HepG2 (cell line): ENCODE results near the gene PCYT2. TPM values are rescaled to one million over a fixed set of nuclear protein-coding genes. Genes with fewer than 3 reads are reported as not detected.

Experiments
- ATAC-seq: fragments of 200-7000 bp; cut with Tn5 transposase; 3 replicates; pipeline ENCODE4 v1.9.1; 2020; ENCODE audit warnings: mild to moderate bottlenecking, moderate library complexity
- Bru-seq: library from RNA; stranded (reverse); fragments of 400-500 nt; gene quantifications from one replicate; lab custom pipeline; 2021; lab: Mats Ljungman, UMichigan
- BruChase-seq, 2 experiments: library from RNA; stranded (reverse); fragments of 400-500 nt; gene quantifications; one replicate each; lab custom pipeline; 2021; lab: Mats Ljungman, UMichigan
- BruUV-seq: library from RNA; stranded (reverse); fragments of 400-500 nt; replicated peaks from 2 replicates; lab custom pipeline; 2021; lab: Mats Ljungman, UMichigan
- CTCF ChIA-PET: fragments of 300-600 bp; formaldehyde crosslinking; extraction: SDS; loops from one replicate; lab custom pipeline; 2021; ENCODE audit warnings: low total read pairs, inconsistent platforms, low intra/inter-chr PET ratio; lab: Yijun Ruan, JAX
- POLR2A ChIA-PET: fragments of 350-600 bp; sonication (Branson Sonifier 250); formaldehyde crosslinking; loops from one replicate; lab custom pipeline; 2020; ENCODE audit warnings: antibody characterized with exemption, inconsistent platforms; lab: Yijun Ruan, JAX
- DNase-seq: peaks from one replicate; pipeline ENCODE4 v3.0.0-alpha.2; 2015; ENCODE audit warnings: low spot score
- FAIRE-seq: peaks from 3 replicates; lab custom pipeline; 2011; peaks lifted over from hg19 to GRCh38; lab: Jason Lieb, UNC
- H2AFZ ChIP-seq: one replicate; pipeline ENCODE4 v1.6.1; 2011; ENCODE audit warnings: low read length, inconsistent platforms
- H3K27ac ChIP-seq: fragments of 300-600 bp; 3 replicates; pipeline ENCODE4 v1.8.0; 2011; ENCODE audit warnings: mixed run types, mild to moderate bottlenecking, mixed read lengths, low read length, inconsistent platforms; ENCODE audit not compliant: insufficient read depth; ENCODE audit errors: extremely low read length
- H3K27me3 ChIP-seq, 2 experiments: fragments of 200-600 bp in 1 of 2; 2 replicates in 1 of 2; 3 replicates in 1 of 2; pipeline versions ENCODE4 v1.6.0 to v1.8.0; 2011; ENCODE audit warnings: low read length in 2 of 2, mild to moderate bottlenecking in 2 of 2, moderate library complexity in 2 of 2, inconsistent platforms in 1 of 2; ENCODE audit not compliant: insufficient read depth in 2 of 2, control insufficient read depth in 1 of 2
- H3K36me3 ChIP-seq, 2 experiments: fragments of 200-600 bp in 1 of 2; replicated peaks in 1 of 2; 2 replicates in 1 of 2; 3 replicates in 1 of 2; pipeline versions ENCODE4 v1.5.1 to v1.8.0; 2011; ENCODE audit warnings: low read length in 2 of 2, inconsistent platforms in 1 of 2; ENCODE audit not compliant: insufficient read depth in 2 of 2, control insufficient read depth in 1 of 2
- H3K4me1 ChIP-seq: 2 replicates; pipeline ENCODE4 v1.5.1; 2012; ENCODE audit warnings: low read length, inconsistent platforms; ENCODE audit not compliant: insufficient read depth
- H3K4me2 ChIP-seq: 2 replicates; pipeline ENCODE4 v1.6.0; 2011; ENCODE audit warnings: low read depth, low read length, inconsistent platforms
- H3K4me3 ChIP-seq, 3 experiments: fragments of 200-600 bp in 1 of 3; sonication (generic), shearing (Covaris generic) in 1 of 3; replicated peaks in 1 of 3; 2 replicates each; pipeline ENCODE4 v1.5.1; 2011 to 2016; ENCODE audit warnings: low read length in 3 of 3, inconsistent platforms in 2 of 3, low read depth in 2 of 3, mild to moderate bottlenecking in 2 of 3, control low read depth in 1 of 3, mixed read lengths in 1 of 3; ENCODE audit not compliant: insufficient read depth in 1 of 3
- H3K79me2 ChIP-seq: one replicate; pipeline ENCODE4 v1.6.1; 2011; ENCODE audit warnings: low read length, inconsistent platforms; ENCODE audit not compliant: insufficient read depth
- H3K9ac ChIP-seq: 2 replicates; pipeline ENCODE4 v1.6.0; 2011; ENCODE audit warnings: mild to moderate bottlenecking, low read depth, low read length, inconsistent platforms; ENCODE audit not compliant: insufficient read depth
- H3K9me3 ChIP-seq: 2 replicates; pipeline ENCODE4 v1.5.1; 2012; ENCODE audit warnings: mild to moderate bottlenecking, low read length
- H4K20me1 ChIP-seq: 2 replicates; pipeline ENCODE4 v1.6.0; 2011; ENCODE audit warnings: inconsistent platforms, mild to moderate bottlenecking, low read length, moderate library complexity; ENCODE audit not compliant: insufficient read depth
- ARNT2 ChIP-seq: sonication (generic); formaldehyde crosslinking; IDR thresholded peaks from 2 replicates; pipeline ENCODE4 v1.8.0; 2022; ENCODE audit warnings: mild to moderate bottlenecking, low read depth, missing genetic modification reagents, moderate library complexity
- CENPBD1 ChIP-seq: sonication (generic); formaldehyde crosslinking; IDR thresholded peaks from 2 replicates; pipeline ENCODE4 v1.8.0; 2022; ENCODE audit warnings: missing genetic modification reagents, low read depth, mild to moderate bottlenecking, borderline replicate concordance
- HNRNPH1 ChIP-seq: fragments of 200-400 bp; formaldehyde crosslinking; optimal IDR thresholded peaks from 2 replicates; pipeline ENCODE3; 2017; ENCODE audit warnings: mild to moderate bottlenecking, low read depth, low read length
- KAT2B ChIP-seq: fragments of 150-350 bp; IDR thresholded peaks from 2 replicates; pipeline ENCODE4 v1.6.1; 2014; ENCODE audit warnings: low read depth, low read length, borderline replicate concordance
- PHB2 ChIP-seq: fragments of 450-650 bp; IDR thresholded peaks from 2 replicates; pipeline ENCODE4 v1.6.1; 2018; ENCODE audit not compliant: partially characterized antibody
- RBM22 ChIP-seq: fragments of 200-400 bp; formaldehyde crosslinking; optimal IDR thresholded peaks from 2 replicates; pipeline ENCODE3; 2017; ENCODE audit warnings: mild to moderate bottlenecking, low read length, moderate library complexity
- SIN3A ChIP-seq: IDR thresholded peaks from 2 replicates; pipeline ENCODE4 v1.6.1; 2011; ENCODE audit warnings: low read depth, mild to moderate bottlenecking, control low read depth, low read length, borderline replicate concordance
- SNAPC2 ChIP-seq: sonication (generic); formaldehyde crosslinking; IDR thresholded peaks from 2 replicates; pipeline ENCODE4 v1.8.1; 2022; ENCODE audit warnings: mild to moderate bottlenecking, missing genetic modification reagents
- ZMAT3 ChIP-seq: sonication (generic); formaldehyde crosslinking; conservative IDR thresholded peaks from 2 replicates; pipeline ENCODE4 v1.7.0; 2021; ENCODE audit warnings: missing genetic modification reagents
- WGBS: methylation state at CpG from one replicate; pipeline ENCODE4 v1.1.6; 2017; ENCODE audit warnings: low lambda C conversion rate; 5-methylcytosine and 5-hydroxymethylcytosine counted together
- in situ Hi-C: cut with HindIII; loops from 2 replicates; pipeline ENCODE4 v1.10.0; 2017; ENCODE audit warnings: low pct_unique_long_range_greater_than_20kb; ENCODE audit not compliant: extremely low pct_ligation_motif_present
- intact Hi-C: fragments of 100-400 bp; cut with micrococcal nuclease; formaldehyde crosslinking; loops from one replicate; pipeline ENCODE4 v1.10.0; 2022; ENCODE audit not compliant: unreplicated experiment
- long read RNA-seq, 2 experiments: library from RNA in 1 of 2; library from polyadenylated mRNA in 1 of 2; stranded (forward) in 1 of 2; unstranded in 1 of 2; transcript quantifications; one replicate each; pipeline ENCODE4 v2.0.0, GENCODE V29; 2019 to 2022
- polyA minus RNA-seq, 3 experiments: library from RNA; depleted of rRNA, polyadenylated mRNA; stranded (reverse); fragments of >200 nt; gene quantifications; 2 replicates each; pipeline ENCODE4 v1.2.3, GENCODE V29; 2011; ENCODE audit warnings: low replicate concordance in 1 of 3
- polyA plus RNA-seq, 8 experiments: library from polyadenylated mRNA; depleted of rRNA in 3 of 8; stranded (reverse) in 7 of 8; unstranded in 1 of 8; fragments of >200 nt; fragmentation: Illumina TruSeq in 4 of 8; extraction: Trizol in 4 of 8; gene quantifications; 2 replicates each; pipeline versions ENCODE4 v1.2.1 to v1.2.3, GENCODE V29; 2011 to 2016; ENCODE audit warnings: low read depth in 4 of 8, missing spikeins in 1 of 8, mixed read lengths in 1 of 8; ENCODE audit not compliant: insufficient read depth in 1 of 8
- total RNA-seq, 5 experiments: library from RNA; depleted of rRNA; stranded (reverse); fragments of >200 nt; fragmentation: Illumina TruSeq; extraction: Trizol; gene quantifications; 2 replicates each; pipeline ENCODE4 v1.2.3, GENCODE V29; 2016; ENCODE audit warnings: low read depth in 1 of 5
- TF ChIP-seq, protein P1 (sequence below): sonication (generic); formaldehyde crosslinking; conservative IDR thresholded peaks from 2 replicates; pipeline ENCODE4 v1.4.0; 2020; ENCODE audit warnings: missing genetic modification reagents
- TF ChIP-seq, protein P2 (sequence below): sonication (generic); formaldehyde crosslinking; IDR thresholded peaks from 2 replicates; pipeline ENCODE4; 2020; ENCODE audit warnings: missing genetic modification reagents, mild to moderate bottlenecking, borderline replicate concordance

PCYT2 gene
- 240 and 297 TPM in 2 replicates for total RNA-seq (2016; rRNA removed; fragmentation: Illumina TruSeq; extraction: Trizol)
- total RNA-seq (2016; cell fraction: cytosol; rRNA removed; fragmentation: Illumina TruSeq; extraction: Trizol; ENCODE audit: low read depth), result 152 and 156 TPM in 2 replicates
- total RNA-seq (2016; cell fraction: insoluble cytoplasmic fraction; rRNA removed; fragmentation: Illumina TruSeq; extraction: Trizol), result 223 and 298 TPM in 2 replicates
- total RNA-seq (2016; cell fraction: membrane; rRNA removed; fragmentation: Illumina TruSeq; extraction: Trizol), result 178 and 208 TPM in 2 replicates
- total RNA-seq (2016; cell fraction: nucleus; rRNA removed; fragmentation: Illumina TruSeq; extraction: Trizol), result 220 and 223 TPM in 2 replicates
- polyA plus RNA-seq (2011; rRNA removed), result 147 and 222 TPM in 2 replicates
- polyA plus RNA-seq (2011; cell fraction: cytosol; rRNA removed), result 94.7 and 118 TPM in 2 replicates
- polyA plus RNA-seq (2011; cell fraction: nucleus; rRNA removed), result 1,015 and 1,225 TPM in 2 replicates
- 124 and 128 TPM in 2 replicates for polyA plus RNA-seq (2012)
- 113 and 134 TPM in 2 replicates for polyA plus RNA-seq (2016; cell fraction: cytosol; fragmentation: Illumina TruSeq; extraction: Trizol; ENCODE audit: low read depth)
- 235 and 242 TPM in 2 replicates for polyA plus RNA-seq (2016; cell fraction: insoluble cytoplasmic fraction; fragmentation: Illumina TruSeq; extraction: Trizol; ENCODE audit: low read depth)
- 149 and 175 TPM in 2 replicates for polyA plus RNA-seq (2016; cell fraction: membrane; fragmentation: Illumina TruSeq; extraction: Trizol; ENCODE audit: low read depth)
- polyA plus RNA-seq (2016; cell fraction: nucleus; fragmentation: Illumina TruSeq; extraction: Trizol; ENCODE audit: insufficient read depth, low read depth), result 499 and 551 TPM in 2 replicates
- polyA minus RNA-seq (2011; rRNA and poly(A)+ RNA removed; ENCODE audit: low replicate concordance), result 38.6 and 144 TPM in 2 replicates
- polyA minus RNA-seq (2011; cell fraction: cytosol; rRNA and poly(A)+ RNA removed), result 47.2 and 54.9 TPM in 2 replicates
- 202 and 210 TPM in 2 replicates for polyA minus RNA-seq (2011; cell fraction: nucleus; rRNA and poly(A)+ RNA removed)
- percentile 91 among the genes with signal in this experiment for Bru-seq, nascent RNA
- percentile 96 among the genes with signal in this experiment for BruChase-seq, experiment 1, labeled RNA remaining after a 6-hour chase
- percentile 93 among the genes with signal in this experiment for BruChase-seq, experiment 2, labeled RNA remaining after a 2-hour chase
- long read RNA-seq, experiment 1, full-length matches to known transcripts, result 285 of 396 reads
- long read RNA-seq, experiment 1, partial matches to known transcripts, result 26 of 396 reads
- long read RNA-seq, experiment 1, other reads (novel, unspliced or antisense), result 85 of 396 reads
- long read RNA-seq, experiment 2, full-length matches to known transcripts, result 192 of 398 reads
- long read RNA-seq, experiment 2, partial matches to known transcripts, result 45 of 398 reads
- long read RNA-seq, experiment 2, other reads (novel, unspliced or antisense), result 161 of 398 reads

- ATAC-seq (peak; percentile 72), FAIRE-seq (peak; percentile 34), DNase-seq (peak; percentile 87)
- POLR2A ChIA-PET, result interaction anchor here (0.6 to 3.5 kb wide), 9 partner anchors 11 to 197 kb away, joined by 3 to 52 read pairs (median 5); partner anchors contain the start of genes ARHGDIA, CENPX, LRRC45 and MAFG
- intact Hi-C loops, result loop anchor here (2.0 to 5.0 kb wide), 2 partner anchors 15 to 39 kb away; partner anchors contain the start of genes ARHGDIA and MAFG
- in situ Hi-C loops, result no loop called here
- BruUV-seq, result no TSS peak
- Histone ChIP-seq H3K36me3 (peaks cover 54 to 75% of the 10 kb centered on the region in 2 experiments), H3K4me1 (peaks cover 46% of the 10 kb centered on the region), H3K9ac (peak within 1 kb of the TSS; percentile 99), H3K27ac (peak within 1 kb of the TSS; percentile 99), H3K27me3 (no peaks in the 10 kb centered on the region; a peak in 1 of 5 replicates), H3K4me3 (peak within 1 kb of the TSS; percentile 68 to 99 (median 97)), H4K20me1 (peaks cover 9% of the 10 kb centered on the region; the same call in 1 of the 2 replicates), H2AFZ (no peak within 1 kb of the TSS), H3K79me2 (peaks cover 41% of the 10 kb centered on the region), H3K9me3 (no peaks in the 10 kb centered on the region), H3K4me2 (peak within 1 kb of the TSS; percentile 99)
- 18% methylated on average over 49 of the region's 84 CpGs for WGBS
- CTCF ChIA-PET, result no interaction called here
- TF ChIP-seq, protein P1, sequence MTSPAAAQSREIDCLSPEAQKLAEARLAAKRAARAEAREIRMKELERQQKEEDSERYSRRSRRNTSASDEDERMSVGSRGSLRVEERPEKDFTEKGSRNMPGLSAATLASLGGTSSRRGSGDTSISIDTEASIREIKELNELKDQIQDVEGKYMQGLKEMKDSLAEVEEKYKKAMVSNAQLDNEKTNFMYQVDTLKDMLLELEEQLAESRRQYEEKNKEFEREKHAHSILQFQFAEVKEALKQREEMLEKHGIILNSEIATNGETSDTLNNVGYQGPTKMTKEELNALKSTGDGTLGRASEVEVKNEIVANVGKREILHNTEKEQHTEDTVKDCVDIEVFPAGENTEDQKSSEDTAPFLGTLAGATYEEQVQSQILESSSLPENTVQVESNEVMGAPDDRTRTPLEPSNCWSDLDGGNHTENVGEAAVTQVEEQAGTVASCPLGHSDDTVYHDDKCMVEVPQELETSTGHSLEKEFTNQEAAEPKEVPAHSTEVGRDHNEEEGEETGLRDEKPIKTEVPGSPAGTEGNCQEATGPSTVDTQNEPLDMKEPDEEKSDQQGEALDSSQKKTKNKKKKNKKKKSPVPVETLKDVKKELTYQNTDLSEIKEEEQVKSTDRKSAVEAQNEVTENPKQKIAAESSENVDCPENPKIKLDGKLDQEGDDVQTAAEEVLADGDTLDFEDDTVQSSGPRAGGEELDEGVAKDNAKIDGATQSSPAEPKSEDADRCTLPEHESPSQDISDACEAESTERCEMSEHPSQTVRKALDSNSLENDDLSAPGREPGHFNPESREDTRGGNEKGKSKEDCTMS, result no peak
- TF ChIP-seq HNRNPH1, result no peak
- no peak for TF ChIP-seq SNAPC2 (CRISPR knock-in tag)
- no peak for TF ChIP-seq KAT2B
- TF ChIP-seq ARNT2, result 0 out of 2 replicates have a peak, but pooled peaks have one; percentile 33
- TF ChIP-seq PHB2, result no peak
- TF ChIP-seq CENPBD1 (CRISPR knock-in tag), result no peak
- TF ChIP-seq ZMAT3 (CRISPR knock-in tag), result no peak
- TF ChIP-seq, protein P2, sequence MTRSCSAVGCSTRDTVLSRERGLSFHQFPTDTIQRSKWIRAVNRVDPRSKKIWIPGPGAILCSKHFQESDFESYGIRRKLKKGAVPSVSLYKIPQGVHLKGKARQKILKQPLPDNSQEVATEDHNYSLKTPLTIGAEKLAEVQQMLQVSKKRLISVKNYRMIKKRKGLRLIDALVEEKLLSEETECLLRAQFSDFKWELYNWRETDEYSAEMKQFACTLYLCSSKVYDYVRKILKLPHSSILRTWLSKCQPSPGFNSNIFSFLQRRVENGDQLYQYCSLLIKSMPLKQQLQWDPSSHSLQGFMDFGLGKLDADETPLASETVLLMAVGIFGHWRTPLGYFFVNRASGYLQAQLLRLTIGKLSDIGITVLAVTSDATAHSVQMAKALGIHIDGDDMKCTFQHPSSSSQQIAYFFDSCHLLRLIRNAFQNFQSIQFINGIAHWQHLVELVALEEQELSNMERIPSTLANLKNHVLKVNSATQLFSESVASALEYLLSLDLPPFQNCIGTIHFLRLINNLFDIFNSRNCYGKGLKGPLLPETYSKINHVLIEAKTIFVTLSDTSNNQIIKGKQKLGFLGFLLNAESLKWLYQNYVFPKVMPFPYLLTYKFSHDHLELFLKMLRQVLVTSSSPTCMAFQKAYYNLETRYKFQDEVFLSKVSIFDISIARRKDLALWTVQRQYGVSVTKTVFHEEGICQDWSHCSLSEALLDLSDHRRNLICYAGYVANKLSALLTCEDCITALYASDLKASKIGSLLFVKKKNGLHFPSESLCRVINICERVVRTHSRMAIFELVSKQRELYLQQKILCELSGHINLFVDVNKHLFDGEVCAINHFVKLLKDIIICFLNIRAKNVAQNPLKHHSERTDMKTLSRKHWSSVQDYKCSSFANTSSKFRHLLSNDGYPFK (CRISPR knock-in tag), result no peak
- TF ChIP-seq RBM22, result peak; percentile 18
- peak; percentile 71; the same call in 1 of the 2 replicates for TF ChIP-seq SIN3A
Observed at GRCh38 chr17:81911277-81911961, at the start of gene PCYT2. Gene PCYT2, minus strand, starts transcription at chr17:81911399. Its CDS starts 44 bp downstream, at chr17:81911355.
